Activated gamma-delta T cell treated with Interleukin-2 at 50 U/mL for 16 hours (primary cell): ENCODE data around the gene BEGAIN.

Experiments
- DNase-seq: peaks from one replicate; pipeline ENCODE4 v3.0.0-alpha.2; 2020

Gene BEGAIN

DNA sequence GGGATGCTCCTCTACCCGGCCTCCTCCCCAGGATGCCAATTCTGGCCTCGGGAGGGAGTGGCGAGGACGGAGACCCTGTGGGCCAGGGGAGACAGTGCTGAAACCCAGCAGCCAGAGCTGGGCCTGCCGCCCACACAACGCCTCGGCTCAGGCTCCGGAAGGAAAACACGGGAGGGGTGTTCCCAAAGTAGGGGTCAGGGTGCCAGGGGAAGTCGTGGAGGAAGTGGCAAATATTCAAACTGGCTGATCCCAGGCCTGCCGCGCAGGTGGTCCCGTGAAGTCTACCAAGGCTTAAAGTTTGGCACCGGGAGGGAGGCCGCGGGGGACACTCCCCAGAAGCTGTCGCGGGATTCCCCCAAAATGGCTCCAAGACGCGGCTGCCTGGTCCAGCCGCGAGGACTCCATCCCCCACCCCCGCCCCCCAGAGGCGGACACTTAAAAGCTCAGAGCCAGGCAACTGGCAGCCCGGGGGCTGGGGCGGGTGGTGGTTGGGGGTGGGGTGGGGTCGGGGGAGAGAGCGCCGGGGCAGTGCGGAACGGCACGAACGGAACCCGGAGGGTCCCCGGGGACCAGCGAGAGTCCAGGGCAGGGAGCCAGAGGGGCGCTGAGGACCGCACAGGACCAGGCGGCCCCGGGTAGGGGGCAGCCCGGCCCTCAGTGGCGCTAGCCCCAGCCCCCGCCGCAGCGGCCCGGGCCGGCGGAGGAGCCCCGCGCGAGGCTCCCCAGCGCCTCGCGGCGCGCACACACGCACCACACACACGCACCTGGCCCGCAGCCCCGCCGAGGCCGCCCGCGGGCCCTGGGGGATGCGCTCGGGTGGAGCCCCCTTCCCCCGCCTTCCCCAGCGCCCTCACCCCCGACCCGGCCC lies 20.0 kb downstream of the BEGAIN start:
- DNase-seq = no peak

- no peak for DNase-seq
Observed at GRCh38 chr14:100566586-100566985, 20.6 kb downstream of the BEGAIN start.

GRCh38 chr14:100566119-100566518 lies 21.1 kb downstream of the BEGAIN start:
- DNase-seq = no peak

GRCh38 chr14:100565650-100566049 lies 21.6 kb downstream of the BEGAIN start:
- DNase-seq = no peak

DNA sequence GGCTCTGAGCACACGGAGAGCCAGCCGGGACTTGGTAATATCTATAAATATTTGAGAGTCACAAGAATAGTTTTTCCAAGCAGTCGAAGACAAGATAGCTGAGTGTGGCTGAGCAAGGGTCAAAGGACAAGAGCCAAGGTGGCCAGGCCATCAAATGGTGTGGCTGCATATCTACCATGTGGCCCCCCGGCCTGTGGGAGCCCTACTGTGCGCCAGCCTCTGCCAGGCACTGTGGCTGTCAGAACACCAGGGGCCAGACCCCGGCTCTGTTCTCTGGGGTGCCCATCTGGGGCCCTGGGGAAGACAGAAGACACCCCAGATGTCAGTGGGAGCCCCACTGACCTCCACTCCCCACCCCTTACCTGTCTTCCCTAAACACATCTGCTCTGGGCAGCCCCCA lies 22.7 kb downstream of the BEGAIN start:
- no peak for DNase-seq

- DNase-seq = no peak
Observed at GRCh38 chr14:100562751-100563150, 24.5 kb downstream of the BEGAIN start.

DNA sequence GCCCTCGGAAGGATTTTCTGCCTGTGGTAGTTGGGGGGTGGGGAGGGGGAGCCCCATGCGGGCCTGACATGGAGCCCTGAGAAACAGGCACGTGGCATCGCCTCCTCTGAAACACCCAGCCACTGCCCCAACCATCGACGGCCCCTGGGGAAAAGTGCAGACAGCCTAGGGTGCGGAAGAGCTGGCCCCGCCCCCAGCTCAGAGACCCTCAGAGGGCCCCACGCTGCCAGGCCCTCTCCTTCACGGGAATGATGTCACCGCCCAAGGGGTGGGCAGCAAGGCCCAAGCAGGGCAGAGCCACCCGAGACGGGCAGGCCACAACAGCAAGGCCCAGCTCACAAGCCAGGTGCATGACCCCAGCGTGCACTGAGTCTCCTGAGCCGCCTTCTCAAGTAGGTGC lies 26.2 kb downstream of the BEGAIN start:
- no peak for DNase-seq

DNA sequence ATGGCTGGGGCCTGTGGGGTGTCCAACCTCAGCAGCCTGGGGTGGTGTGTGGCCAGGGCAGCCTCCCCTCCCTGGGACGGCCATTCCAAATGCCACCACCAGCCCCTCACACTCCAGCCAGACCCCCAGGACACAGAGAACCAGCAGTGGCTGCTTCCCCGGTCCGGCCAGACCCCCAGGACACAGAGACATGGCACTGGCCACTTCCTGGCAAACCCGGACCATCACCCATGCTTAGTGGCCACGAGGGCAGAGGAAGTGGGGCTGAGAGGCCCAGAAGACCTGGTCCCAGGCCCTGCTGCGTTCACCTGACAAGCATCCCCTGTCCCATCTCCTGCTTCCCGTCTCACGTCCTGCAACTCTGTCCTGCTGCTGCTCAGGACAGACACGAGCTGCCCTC lies 26.7 kb downstream of the BEGAIN start:
- no peak for DNase-seq

DNA sequence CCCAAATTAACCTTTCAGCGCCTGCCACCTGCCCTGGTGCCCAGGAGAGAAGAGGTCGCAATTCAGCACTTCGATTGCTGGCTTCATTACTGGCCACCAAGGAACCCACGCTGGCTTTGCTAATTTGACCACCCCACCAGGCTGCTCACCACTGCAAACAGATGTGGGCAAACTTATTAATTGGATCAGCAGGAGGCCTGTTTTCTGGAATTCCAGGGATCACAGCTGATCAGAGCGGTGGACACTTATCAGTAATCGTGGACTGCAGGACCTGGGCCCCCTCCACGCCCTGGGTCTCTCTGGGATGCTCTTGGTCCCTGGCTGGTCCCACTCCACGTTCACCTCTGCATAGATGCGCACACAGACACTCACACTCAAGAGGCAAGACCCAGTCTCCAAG lies 27.8 kb downstream of the BEGAIN start:
- no peak for DNase-seq

DNA sequence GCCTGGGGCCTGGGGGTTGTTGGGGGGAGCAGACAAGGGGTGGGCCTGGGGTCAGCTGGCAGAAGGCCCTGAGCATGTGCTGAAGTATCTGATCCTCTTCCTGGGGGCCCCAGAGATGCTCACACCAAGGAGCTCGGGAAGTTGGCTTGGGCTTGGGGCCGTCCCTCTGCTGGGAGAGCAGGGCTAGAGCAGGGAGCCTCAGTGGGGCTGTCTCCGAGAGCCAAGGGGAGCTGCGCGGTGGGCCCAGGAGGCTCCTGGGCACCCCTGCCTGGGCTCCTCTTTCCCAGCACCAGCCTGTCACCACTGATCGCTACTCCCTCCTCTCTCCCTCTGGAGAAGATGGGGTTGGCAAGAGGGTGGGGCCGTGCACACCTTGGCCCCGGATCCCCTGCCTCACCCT lies 28.3 kb downstream of the BEGAIN start:
- DNase-seq = no peak

DNA sequence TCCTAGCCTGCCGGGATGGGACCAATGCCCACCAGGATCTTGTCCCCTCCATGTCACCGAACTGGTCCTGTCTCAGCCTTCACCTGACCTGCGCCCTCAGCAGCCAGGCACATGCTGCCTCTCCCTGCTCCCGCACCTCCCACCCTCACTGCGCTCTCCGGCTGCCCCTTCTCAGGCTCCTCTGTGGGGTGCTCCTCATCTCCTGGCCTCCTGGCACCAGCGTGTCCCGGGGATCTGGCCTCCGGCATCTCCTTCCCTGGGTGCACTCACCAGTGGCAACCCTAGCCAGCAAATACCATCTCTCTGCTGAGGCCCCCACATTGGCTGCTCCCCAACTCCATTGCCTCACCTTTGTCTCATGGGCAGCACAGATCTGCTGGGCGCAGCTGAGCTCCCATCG lies 29.0 kb downstream of the BEGAIN start:
- DNase-seq = no peak

GRCh38 chr14:100557658-100558057 lies 29.6 kb downstream of the BEGAIN start:
- DNase-seq = no peak

GRCh38 chr14:100556936-100557505 lies 30.2 kb downstream of the BEGAIN start:
- no peak for DNase-seq

DNA sequence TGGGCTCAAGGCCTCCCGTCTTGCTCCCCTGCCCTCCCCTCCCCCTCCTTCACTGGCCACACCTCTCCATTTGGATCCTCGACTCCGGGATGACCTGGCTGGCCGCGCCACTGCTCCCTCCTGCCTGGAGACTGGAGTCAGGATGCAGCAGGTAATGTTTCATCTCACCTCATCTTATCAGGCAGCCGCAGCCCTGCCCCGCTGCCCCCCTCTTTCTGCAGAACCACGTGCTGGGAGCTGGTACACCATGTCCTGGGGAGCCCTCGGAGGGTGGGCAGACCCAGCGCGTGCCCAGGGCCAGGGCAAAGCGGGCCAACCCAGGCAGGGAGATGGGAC lies 31.1 kb downstream of the BEGAIN start:
- no peak for DNase-seq

DNA sequence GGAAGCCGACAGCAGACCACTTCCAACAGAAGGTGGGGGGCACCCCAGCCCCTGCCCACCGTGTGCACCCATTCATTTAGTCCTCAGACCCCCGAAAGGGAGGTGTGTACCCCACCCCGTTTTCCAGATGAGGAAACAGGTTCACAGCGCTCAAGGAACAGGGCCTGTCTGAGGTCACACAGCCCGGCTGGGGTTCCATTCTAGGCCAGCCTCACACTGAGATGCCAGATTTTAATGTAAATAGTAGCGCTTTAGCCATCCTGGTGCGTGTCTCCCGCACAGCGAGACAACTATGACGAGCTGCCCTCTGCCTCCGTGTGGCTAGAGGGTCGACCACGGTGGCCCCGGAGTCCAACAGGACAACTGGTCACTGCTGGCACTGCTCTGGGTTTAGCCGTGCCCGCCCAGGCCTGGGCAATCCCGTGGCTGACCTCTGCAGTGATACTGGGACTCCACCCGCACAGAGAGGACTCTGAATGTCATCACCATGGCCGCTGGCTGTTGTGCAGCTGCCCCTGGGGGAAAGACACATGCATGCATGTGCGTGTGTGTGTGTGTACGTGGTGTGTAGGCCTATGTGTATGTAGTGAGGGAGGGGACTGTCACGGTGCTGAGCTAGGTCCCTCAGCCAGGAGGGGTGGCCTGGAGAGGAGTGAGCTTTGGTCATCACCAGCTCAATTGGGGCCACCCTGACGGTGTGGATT lies 31.6 kb downstream of the BEGAIN start:
- DNase-seq = no peak

- no peak for DNase-seq
Observed at GRCh38 chr14:100554696-100555320, 32.4 kb downstream of the BEGAIN start.

DNA sequence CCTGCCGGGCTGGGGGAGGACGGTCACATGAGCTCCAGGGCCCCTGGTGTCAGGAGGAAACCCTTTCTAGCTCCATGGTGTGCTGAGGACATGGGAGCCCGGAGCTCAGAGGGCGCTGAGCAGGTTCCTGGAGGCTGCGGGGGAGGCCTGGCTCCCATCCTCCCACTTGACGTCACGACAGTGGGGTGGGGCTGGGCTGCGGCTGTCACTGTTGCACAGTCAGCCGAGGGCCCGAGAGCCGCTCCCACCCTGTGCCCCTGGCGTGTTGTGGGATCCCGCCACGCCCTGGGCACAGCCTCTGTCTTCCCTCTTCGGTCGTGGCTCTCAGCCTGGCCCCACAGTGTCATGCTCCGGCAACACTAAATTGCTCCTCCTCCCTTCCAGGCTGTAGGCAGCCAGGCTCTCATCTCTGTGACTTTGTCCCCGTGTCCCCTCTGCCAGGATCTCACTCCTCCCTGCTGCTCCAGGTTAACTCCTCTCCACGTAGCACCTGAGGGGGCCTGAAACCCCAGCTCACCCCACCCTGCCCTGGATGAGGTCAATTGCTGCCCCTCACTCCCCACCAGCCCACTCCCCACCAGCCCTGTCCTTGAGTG lies 33.0 kb downstream of the BEGAIN start:
- DNase-seq = no peak

GRCh38 chr14:100553471-100553870 lies 33.7 kb downstream of the BEGAIN start:
- DNase-seq = no peak

- DNase-seq = no peak
Observed at GRCh38 chr14:100552524-100553125, 34.6 kb downstream of the BEGAIN start.

GRCh38 chr14:100551056-100551455 lies 36.2 kb downstream of the BEGAIN start:
- no peak for DNase-seq

DNA sequence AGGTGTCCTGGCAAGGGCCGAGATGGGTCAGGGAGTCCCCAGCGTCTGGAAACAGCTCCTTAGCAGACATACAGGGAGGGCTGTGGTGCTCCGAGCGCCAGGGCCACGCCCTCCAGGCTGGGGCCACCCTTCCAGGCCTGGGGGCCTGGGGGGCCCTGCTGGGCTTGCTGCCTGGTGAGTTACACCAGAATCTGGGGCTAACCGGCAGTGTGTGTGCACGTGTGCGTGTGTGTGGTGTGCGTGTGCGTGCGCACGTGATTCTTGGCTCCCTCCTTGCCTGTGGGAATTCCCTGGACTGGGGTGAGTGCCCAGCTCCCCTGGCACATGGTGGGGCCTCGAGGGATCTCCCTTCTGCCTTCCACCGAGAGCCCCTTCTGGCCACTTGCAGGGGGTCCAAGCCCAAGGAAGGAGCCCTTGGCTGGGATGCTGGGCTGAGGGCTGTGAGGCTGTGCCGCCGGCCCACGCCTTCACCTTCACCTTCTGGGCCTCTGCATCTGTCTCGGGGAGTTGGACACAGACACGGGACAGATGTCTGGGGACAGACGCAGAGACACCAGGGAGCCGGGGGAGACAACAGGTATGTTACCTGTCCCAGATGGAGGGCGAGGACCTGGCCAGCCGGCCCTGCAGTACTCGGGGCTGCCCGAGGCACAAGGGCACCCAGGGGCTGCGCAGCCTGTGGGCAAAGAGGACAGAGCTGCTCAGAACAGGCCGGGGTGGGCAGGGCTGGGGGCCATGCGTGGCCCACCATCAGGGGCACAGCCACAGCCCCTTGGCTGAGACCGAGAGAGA lies 37.2 kb downstream of the BEGAIN start:
- DNase-seq = no peak

GRCh38 chr14:100548939-100549338 lies 38.3 kb downstream of the BEGAIN start:
- DNase-seq = no peak
